ENCODE measurements around the gene RGL3.
"Not testable (repeated sequence)": the region's sequence is repeated elsewhere in the genome, so short reads cannot be mapped to it uniquely, and the experiment has no call there.

RGL3 gene

GRCh38 chr19:11379269-11379845 lies 39.8 kb downstream of the RGL3 start:
- DNase-seq: not testable (repeated sequence)

DNA sequence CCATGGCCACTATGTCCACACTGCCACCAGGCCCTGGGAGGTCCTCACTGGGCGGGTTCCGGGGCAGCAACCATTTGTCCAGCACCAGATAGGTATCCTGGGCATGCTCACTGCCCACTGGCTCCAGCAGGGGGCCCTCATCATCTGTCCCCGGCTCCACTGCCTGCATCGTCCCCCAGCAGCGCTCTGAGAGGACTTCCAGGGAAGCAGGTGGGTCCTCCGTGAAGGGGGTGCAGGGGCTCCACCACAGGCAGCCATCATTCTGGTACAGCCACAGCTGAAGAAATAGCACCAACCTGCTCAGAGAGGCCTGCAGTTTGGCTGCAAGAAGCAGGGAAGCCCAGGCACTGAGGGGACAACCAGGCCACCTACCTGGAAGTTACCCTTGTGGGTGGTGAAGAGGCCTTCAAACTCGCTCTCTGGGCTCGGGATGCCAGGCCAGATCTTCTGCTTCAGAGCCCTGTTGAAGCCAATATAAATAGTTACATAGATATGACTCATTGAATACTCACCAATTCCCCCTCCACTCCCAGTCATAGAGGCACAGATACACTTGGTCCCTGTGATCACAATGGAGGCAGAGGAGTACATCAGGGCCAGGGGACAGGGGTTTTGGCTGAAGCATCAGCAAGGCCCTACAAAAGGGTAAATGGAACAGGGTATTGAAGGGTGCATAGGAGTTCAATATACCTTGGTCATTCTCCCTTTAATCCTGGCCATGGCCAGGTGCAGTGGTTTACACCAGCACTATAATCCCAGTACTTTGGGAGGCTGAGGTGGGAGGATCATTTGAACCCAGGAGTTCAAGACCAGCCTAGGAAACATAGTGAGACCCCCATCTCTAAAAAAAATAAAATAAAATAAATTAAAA lies 40.6 kb downstream of the RGL3 start:
- DNase-seq: peak in 1 of 2 donors; percentile 29

DNA sequence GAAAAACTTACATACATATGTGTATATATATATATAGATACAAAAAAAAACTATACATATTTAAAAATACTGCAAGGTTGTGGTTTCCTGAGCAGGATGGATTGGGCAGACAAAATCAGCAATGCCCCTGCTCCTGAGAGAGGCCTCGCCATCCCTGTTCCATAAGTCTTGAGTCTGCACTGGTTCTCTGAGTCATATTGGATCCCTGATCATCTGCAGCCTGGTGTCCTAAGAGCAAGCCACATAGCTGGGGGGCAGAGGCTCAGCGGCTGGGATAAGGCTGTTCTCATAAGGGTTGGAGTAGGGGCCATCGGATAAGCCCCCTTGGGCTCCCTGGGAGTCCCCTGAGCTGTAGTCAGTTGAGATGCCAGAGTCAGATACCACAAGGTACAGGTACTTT lies 41.4 kb downstream of the RGL3 start:
- DNase-seq: no peak

DNA sequence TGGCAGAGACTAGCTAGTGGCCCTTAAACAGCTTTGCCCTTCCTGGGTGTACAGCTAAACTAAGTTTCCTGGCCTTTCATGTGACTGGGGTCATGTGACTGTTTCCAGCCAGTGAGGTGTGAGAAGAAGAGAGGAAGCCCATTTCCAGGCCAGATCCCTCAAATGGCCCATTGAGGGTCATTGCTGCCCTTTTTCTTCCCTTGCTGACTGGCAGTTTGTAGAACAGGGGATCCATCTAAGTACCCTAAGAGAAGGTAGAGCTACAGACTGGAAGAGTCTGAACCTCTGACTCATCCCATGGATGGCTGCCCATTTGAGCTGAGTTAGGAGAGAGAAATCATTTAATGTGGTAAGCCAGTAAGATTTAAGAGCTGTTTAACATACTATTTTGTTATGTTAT lies 41.9 kb downstream of the RGL3 start:
- DNase-seq: no peak

DNA sequence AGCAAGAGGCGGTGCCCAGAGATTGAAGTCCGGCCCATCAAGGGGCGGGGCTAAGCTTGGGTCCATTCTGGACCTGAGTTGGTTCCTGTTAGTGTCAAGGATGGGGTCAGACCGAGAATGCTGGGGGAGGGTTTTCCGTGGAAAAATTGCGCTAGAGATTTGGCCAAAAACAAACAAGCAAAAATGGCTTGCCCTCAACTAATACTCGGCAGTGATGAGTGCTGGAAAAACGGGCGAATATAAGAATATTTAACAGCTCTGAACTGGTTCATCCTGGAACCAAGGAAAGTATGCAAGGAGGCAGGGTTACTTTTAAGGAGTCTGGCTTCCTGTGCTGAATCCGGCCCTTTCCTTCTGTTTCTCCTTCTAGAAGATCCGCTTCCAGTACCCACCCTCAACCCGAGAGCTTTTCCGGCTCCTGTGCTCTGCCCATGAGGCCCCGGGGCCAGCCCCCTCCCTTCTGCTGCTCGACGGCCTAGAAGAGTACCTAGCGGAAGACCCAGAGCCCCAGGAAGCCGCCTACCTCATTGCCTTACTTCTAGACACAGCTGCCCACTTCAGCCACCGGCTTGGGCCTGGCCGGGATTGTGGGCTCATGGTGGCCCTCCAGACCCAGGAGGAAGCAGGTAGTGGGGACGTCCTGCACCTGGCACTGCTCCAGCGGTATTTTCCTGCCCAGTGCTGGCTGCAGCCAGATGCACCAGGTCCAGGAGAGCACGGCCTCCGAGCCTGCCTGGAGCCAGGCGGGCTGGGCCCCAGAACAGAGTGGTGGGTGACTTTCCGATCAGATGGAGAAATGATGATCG lies 43.8 kb downstream of the RGL3 start:
- peak; percentile 77 to 79 for DNase-seq

DNA sequence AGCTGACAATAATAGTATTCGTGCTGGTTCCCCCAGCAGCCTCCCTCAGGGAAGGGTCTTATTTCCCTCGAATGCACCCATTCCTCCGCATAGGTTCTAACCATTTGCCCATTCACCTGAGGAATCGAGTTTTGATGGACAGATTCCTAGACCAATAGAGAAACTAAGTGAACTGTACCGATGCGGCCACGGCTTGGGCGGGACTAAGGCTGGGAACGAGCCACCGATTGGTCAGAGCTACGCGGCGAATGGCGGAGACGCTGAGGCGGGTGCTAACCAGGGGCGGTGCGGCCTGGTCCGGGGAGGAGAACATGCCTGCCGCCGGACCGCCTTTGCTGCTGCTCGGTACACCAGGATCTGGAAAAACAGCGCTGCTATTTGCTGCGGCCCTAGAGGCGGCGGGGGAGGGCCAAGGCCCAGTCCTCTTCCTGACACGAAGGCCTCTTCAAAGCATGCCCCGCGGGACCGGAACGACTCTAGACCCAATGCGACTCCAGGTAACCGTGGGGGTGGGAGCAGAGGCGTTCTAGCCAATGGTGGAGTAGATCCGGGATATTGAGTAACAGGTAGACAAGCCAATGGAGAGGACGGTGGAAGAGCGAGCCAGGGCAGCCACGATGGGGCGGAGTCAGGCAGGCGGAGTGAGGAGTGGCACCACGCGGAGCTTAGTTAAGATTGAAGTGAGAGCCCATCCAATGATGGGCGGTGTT lies 44.5 kb downstream of the RGL3 start, which contains the start of gene SWSAP1:
Gene SWSAP1, plus strand, starts transcription at position 234 of the 710 bp plus-strand sequence. Its CDS starts 15 bp downstream, at position 249.
- DNase-seq: peak; percentile 99

- DNase-seq: no peak
Measured at GRCh38 chr19:11373885-11374432, 45.2 kb downstream of the RGL3 start.

GRCh38 chr19:11373166-11373884 lies 45.8 kb downstream of the RGL3 start:
- no peak for DNase-seq

DNA sequence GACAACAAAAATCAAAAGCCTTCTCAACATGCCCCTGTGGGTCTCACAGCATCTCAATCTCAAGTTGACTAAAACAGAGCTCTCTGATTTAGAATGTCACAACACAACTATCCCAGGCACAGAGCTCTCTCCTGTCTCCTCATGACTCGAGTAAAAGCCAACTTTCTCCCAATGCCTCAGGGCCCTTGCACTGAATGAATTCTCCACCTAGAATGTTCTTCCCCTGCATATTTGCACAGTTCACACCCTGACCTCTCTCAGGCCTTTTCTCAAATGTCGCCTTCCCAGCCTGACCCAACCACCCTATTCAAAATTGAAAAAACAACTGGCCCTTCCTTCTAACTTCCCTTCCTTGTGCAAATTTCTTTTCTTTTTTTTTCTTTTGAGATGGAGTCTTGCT lies 48.4 kb downstream of the RGL3 start:
- DNase-seq: no peak

DNA sequence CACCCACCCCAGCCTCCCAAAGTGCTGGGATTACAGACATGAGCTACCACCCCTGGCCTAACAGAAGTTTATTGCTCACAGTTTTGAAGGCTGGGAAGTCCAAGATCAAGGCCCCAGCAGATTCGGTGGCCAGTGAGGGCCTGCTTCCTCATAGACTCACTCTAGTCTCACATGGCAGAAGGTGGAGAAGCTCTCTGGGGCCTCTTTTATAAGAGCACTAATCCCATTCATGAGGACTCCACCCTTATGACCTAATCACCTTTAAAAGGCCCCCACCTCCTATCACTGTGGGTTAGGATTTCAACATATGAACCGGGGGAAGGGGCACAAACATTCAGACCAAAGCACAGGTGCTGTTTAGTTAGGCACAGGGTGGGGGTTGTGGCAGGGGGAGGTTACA lies 51.6 kb downstream of the RGL3 start:
- DNase-seq: no peak

GRCh38 chr19:11365557-11366117 lies 53.5 kb downstream of the RGL3 start:
- DNase-seq: no peak

DNA sequence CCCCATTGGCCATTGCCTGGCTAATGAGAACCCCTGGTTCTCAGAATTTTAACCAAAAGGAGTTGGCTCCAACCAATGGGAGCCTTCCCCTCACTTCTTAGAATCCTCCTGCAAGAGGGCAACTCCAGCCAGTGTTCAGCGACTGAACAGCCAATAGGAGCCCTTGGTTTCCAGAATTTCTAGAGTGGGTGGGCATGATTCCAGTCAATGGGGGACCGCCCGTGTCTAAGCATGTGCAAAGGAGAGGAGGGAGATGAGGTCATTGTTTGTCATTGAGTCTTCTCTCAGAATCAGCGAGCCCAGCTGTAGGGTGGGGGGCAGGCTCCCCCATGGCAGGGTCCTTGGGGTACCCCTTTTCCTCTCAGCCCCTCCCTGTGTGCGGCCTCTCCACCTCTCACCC lies 54.2 kb downstream of the RGL3 start:
- no peak for DNase-seq

GRCh38 chr19:11364296-11364904 lies 54.7 kb downstream of the RGL3 start:
- no peak for DNase-seq

GRCh38 chr19:11363881-11364280 lies 55.2 kb downstream of the RGL3 start:
- no peak for DNase-seq

DNA sequence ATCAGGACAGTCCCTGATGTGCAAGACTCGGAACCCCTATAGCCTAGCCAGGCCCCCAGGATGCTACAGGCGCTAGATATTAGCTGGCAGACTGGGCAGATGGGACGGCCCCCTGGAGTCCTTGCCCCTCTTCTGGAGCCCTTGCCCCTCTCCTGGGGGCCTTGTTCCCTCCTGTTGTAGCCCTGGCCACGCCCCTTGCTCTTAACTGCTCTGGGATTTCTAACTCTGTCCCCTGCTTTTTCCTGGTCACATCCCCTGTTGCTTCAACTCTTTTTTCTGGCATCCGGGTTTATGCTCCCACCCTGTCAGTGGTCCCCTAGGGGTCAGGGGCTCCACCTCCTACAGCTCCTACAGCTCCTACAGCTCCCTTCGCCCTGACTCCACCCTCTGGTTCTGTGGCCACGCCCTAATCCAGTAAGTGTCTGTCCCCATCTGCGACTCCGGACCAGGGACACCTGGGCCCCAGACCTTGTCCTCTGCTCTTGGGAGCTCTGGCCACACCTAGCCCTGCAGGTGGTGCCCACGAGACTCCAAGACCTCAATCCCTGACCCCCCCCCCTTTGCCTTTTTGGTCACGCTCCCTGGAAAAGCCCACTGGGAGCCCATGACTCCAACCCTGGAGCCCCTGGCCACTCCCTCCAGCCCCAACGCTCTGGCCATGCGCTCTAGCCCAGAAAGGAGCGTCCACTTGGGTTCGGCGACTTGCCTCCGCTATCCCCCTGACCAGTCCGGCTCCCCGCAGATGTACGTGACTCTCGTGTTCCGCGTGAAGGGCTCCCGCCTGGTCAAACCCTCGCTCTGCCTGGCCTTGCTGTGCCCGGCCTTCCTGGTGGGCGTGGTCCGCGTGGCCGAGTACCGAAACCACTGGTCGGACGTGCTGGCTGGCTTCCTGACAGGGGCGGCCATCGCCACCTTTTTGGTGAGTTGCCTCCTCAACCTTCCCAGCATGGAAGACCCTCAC lies 57.1 kb downstream of the RGL3 start:
- no peak for DNase-seq

DNA sequence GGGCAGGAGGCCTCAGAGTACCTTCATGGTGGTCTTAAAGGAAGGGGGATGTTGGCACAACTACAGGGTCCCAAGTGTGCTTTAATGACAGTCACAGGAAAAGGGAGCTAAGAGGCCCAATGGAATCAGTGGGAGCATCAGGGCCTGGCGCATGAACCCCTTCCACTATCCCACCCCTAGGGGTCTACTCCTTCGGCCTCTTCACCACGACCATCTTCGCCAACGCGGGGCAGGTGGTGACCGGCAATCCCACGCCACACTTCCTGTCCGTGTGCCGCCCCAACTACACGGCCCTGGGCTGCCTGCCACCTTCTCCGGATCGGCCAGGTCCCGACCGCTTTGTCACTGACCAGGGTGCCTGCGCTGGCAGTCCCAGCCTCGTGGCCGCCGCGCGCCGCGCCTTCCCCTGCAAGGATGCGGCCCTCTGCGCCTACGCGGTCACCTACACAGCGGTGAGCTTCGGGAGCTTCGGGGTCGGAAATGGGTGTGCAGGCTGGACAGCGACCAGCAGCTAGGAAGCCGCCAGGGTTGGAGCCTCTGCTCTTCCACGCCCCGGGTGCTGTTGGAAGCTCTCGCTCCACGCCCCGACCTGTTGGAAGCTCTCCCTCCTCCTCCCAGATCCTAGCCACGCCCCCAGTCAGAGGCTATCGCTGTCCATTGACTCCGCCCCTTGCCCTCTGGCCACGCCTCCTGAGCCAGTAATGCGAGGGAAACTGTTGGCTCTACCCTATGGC lies 57.9 kb downstream of the RGL3 start:
- no peak for DNase-seq

GRCh38 chr19:11359421-11359820 lies 59.7 kb downstream of the RGL3 start:
- DNase-seq: no peak

- DNase-seq: no peak
Measured at GRCh38 chr19:11356676-11357550, 62.2 kb downstream of the RGL3 start.

Measured in CD4-positive, alpha-beta T cell treated with Interleukin-1 beta for 1 hour (primary cell).